ENCODE measurements around the gene UBQLN1.

- TF ChIP-seq POLR2A (IDR thresholded peaks at IDR 0.05) (no peak), CTCF (IDR thresholded peaks at IDR 0.05) (no peak)
These were observed 78.2 kb downstream of the UBQLN1 start for GRCh38 chr9:83629433-83630104.
